Ecto neural progenitor cell (in vitro differentiated cells): ENCODE data around the gene KPNB1.

Source experiments
- DNase-seq: peaks from one replicate; pipeline ENCODE4 v3.0.0-alpha.2; 2018; ENCODE audit warnings: low spot score

Gene KPNB1

DNA sequence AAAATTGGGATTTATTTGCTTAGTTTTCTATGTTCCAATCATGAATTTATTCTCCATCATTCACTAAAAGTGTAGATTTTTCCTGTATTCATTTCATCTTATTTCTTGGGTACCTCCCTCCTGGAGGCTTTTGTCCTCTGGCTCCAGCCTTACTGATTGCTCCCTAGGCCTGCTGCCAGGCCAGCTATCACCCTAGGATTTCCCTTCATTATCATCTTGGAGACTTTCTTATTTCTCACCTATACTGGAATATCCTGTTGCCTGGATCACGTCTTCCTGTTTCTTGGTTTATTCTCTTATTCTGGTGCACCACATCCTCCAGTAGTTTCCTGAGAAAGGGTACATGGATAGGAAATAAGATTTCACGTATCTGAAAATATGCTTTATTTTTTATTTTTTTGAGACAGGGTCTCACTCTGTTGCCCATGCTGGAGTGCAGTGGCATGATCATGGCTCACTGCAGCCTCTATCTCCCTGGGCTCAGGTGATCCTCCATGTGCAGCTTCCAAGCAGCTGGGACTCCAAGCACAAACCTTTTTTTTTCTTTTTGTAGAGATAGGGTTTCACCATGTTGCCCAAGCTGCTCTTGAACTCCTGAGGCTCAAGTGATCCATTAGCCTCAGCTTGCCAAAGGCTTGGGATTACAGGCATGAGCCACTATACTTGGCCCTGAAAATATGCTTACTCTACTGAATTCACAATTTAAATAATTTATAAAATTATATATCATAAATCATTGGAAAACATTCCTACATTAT is 13.3 kb upstream of the KPNB1 start:
- DNase-seq = no peak

DNA sequence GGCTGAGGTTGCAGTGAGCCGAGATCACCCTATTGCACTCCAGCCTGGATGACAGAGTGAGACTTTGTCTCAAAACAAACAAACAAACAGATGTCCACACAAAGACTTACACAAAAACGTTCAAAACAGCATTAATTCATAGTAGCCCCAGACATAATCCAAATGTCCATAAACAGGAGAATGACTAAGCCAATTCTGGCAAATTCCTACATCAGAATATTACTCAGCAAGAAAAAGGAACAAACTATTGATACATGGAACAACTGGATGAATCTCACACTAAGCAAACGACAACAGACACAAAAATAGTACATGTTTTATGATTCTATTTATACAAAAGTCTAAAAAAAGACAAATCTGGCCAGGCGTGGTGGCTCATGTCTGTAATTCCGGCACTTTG is 10.8 kb upstream of the KPNB1 start:
- DNase-seq = no peak

DNA sequence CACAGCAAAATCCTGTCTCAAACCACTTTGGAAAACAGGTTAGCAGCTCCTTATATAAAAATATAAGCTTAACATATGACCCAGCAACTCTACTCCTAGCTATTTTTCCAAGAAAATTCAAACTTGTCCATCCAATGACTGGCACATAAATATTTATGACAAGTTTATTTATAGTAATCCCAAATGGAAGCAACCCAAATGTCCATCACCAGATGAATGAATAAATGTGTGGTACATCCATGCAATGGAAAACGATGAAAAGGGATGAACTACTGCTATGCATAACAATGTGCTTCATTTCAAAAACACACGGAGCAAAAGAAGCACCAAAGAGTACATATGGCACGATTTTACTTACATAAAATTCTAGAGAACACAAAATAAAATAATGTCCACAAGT is 9.6 kb upstream of the KPNB1 start:
- DNase-seq = no peak

DNA sequence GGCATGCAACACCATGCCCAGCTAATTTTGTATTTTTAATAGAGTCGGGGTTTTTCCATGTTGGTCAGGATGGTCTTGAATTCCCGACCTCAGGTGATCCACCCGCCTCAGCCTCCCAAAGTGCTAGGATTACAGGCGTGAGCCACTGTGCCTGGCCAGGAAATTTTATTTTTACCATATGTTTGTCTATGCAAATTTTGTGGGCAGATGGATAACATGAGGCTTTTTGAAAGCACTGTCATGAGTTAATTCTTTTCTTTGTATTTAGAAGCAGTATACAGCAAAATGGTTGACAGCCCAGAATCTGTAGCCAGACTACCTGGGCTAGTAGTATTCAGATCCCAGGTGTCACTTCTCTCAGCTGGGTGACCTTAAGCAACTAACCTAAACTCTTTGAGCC is 8.5 kb upstream of the KPNB1 start:
- no peak for DNase-seq

DNA sequence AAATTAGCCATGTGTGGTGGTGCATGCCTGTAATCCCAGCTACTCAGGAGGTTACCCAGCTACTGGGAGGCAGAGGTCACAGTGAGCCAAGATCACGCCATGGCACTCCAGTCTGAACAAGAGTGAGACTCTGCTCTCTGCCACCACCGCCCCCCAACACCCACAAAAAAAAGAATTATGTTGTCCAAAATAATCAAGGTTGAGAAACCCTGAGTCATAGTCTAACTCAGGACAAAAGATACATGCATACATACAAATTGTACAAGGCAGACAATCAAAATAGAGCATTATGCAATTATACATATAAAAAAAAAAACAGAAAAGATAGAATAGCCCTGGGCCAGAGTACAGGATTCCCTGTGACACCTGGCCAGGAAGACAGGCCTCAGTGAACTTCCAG is 6.6 kb upstream of the KPNB1 start:
- DNase-seq = no peak

DNA sequence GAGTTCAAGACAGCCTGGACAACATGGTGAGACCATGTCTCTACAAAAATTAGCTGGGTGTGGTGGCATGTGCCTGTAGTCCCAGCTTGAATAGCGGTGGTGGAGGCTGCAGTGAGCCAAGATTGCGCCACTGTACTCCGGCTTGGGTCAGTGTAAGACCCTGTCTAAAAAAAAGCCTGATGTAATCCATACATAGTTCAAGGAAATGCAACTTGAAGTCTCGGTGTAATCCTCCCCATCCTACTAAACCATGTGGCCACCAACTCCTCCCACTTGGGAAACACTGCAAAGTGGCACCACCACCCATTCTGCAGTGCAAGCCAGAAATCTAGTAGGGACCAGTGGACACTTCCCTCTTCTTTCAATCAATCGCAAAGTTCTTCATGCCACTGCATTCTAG is 5.4 kb upstream of the KPNB1 start:
- DNase-seq = no peak

DNA sequence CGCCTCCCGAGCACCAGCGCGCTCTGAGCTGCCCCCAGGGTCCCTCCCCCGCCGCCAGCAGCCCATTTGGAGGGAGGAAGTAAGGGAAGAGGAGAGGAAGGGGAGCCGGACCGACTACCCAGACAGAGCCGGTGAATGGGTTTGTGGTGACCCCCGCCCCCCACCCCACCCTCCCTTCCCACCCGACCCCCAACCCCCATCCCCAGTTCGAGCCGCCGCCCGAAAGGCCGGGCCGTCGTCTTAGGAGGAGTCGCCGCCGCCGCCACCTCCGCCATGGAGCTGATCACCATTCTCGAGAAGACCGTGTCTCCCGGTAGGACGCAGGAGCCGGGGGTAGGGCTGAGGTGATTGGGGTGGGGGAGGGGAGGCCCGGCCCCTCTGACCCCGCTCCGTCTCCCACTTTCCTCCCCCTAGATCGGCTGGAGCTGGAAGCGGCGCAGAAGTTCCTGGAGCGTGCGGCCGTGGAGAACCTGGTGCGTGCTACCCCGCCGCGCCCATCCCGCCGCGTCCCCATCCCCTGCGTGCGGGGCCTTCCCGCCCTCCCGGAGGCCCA is 329 bp downstream of the KPNB1 start:
- DNase-seq = no peak

DNA sequence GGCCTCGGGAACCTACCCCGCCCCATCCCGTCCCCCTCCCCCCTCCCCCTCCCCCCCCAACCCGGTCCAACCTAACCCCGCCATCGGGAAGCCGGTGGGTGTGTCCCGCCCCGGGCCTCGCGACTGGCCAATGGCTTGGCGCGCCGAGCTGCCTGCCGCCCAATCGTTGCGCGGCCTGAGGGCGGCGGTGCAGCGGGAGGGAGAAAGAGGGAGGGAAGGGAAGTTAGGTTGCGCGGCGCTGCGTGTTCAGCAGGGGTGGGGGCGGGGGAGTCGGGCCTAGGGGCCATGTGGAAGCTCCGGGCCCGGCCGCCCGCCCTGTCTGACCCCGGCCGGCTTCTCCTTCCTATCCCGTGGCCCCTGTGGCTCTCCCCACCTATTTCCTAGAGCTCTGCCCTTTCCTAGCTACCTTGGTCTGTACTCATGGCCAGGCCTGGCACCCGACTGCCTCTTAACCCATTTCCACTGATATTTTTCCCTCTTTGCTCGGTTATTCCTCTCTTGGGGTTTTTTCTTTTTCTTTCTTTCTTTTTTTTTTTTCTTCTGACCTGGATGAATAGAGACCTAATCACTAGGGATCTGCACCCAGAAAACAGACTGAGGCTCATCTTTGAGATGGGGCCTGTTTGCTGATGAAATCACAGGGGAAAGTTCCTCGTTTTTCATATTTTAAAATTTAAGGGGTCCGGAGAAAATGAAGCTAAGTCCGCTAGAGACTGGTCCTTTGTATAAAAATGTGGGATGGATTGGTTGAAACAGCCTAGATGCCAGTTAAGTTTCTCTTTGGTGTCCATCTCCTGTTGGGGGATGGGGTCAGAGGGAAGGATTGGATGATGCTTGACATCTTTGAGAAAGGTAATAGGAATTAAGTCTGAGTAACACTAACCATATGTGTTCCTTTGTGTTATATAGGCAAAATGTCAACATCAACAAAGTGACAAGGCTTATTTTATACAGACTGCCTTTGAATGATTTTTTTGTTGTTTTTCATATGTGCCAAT is 1.1 kb downstream of the KPNB1 start:
- peak; percentile 99 for DNase-seq

DNA sequence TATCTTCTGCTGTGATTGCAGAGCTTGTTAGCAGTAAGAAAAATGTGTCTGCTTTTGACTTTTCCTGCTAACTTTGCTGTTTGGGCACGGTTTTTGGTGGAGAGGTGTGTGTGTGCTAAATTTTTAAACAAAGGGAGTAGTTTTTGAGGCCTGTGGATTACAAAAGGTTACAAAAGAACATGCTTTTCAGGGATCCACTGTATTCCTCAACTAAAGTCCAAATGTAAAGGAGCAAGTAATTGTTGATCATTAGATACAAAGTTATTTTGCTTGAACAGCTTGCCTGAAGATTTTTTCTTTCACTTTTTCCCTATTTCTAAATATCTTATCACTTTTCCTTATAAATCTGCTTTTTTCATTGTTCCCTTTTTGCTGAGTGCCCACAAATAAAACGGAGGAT is 2.0 kb downstream of the KPNB1 start:
- DNase-seq = no peak

DNA sequence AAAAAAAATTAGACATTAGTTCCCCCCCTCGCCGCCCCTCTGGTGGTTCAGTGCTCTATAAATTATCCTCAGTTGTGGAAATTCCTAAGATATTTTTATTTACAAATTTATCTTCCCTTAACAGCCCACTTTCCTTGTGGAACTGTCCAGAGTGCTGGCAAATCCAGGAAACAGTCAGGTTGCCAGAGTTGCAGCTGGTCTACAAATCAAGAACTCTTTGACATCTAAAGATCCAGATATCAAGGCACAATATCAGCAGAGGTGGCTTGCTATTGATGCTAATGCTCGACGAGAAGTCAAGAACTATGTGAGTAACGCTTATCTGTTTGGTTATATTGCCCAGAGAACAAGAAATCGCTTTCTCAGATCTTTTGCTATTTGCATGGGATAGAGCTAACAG is 2.9 kb downstream of the KPNB1 start:
- DNase-seq = no peak

DNA sequence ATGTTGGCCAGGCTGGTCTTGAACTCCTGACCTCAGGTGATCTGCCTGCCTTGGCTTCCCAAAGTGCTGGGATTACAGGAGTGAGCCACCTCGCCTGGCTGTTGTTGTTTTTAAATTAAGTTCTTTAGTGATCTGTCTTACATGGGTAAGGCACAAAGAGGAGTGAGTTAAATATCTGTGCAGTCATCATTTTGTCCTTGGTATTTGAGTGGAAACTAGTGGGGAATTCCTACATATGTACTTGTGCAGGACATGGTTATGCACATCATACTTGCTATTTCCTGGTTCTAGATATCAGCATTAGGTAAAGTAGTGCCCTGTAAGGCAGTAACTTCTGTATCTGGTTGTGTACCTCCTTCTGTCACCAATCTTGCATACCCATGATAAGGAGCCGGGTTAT is 3.7 kb downstream of the KPNB1 start:
- no peak for DNase-seq

DNA sequence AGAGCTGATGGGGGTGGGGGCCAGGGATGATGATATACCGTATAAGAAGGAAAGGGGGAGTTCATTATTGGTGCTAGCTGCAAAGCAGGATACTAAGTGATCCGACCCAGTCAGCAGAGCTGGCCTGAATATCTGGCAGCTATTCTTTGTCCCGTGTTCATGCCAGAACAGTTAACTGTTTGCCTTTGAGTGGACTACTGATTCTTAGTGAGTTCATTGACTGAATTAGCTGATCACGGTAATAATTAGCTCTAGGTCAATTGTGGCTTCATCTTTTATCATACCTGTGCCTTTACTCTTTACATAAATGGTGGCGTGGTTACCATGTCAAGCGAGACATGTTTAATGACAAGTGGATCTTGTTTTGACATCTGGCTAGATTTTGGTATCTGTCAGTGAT is 5.3 kb downstream of the KPNB1 start:
- DNase-seq = no peak

DNA sequence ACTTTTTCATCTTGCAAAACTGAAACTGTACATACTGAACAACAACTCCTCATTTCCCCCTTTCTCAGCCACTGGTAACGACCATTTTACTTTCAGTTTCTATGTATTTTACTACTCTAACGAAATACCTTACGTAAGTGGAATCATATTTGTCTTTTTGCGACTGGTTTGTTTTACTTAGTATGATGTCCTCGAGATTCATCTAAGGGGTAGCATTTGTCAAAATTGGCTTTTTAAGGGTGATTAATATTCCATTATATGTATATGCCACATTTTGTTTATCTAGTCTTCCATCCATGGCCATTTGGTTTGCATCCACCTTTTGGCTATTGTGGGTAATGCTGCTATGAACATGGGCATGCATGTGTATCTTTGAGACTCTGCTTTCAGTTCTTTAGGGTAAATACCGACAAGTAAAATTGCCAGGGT is 10.4 kb downstream of the KPNB1 start:
- no peak for DNase-seq

DNA sequence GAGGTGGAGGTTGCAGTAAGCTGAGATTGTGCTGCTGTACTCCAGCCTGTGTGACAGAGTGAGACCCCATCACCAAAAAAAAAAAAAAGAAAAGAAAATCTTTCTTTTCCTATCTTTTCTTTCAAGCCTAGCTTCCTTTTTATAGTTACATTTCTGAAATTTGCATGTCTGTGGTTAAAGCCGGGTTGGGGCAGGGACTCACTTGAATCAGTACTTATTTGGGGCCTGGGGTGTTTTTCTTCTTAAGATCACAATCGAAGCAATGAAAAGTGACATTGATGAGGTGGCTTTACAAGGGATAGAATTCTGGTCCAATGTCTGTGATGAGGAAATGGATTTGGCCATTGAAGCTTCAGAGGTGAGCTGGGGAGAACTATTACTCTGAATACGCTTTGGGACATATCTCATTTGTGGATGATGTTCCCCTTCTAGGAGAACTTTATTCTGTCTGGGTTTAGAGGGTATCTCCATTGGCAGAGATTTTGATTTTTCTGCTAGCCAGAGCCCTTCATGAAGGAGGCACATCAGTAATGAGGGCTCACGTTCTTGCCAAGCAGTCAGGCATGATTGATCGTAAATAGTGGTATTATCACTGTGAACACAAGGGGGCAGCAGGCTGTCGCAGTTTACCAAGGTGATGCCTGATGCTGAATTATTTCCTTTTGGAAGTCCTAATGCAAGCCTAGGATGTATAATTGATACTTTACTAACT is 14.3 kb downstream of the KPNB1 start:
- peak; percentile 74 for DNase-seq

DNA sequence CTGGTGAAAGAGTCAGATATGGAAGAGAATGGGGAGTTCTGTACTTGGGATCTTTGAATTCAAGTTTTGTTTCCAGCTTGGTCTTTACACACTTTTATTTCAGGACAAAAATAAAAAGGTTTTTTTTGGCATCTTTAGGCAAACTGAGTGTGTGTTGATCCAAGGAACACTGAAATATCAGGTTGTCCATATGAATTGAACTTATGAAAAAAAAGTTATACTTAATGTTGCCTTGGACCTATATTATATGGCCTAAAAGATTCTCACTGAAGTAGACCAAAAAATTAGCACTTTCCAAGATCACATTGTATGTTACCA is 14.9 kb downstream of the KPNB1 start:
- DNase-seq = no peak

DNA sequence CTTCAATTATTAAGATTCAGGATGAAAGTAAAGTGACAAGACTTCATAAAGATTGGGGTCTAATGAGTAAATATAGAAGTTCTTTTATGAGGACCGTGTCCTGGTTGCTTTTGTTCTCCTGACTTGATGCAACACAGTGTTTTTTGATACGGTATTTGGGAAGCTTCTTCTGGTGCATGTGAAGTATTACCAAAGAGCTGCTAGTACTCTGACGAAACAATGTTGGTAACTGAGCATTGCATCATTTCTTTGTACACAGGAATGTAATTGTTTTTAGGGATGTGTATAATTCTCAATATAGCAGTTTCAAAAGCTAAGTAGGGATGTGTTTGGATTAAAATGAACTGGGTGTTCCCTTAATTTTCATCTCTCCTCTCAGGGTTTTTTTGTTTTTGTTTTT is 15.9 kb downstream of the KPNB1 start:
- no peak for DNase-seq

DNA sequence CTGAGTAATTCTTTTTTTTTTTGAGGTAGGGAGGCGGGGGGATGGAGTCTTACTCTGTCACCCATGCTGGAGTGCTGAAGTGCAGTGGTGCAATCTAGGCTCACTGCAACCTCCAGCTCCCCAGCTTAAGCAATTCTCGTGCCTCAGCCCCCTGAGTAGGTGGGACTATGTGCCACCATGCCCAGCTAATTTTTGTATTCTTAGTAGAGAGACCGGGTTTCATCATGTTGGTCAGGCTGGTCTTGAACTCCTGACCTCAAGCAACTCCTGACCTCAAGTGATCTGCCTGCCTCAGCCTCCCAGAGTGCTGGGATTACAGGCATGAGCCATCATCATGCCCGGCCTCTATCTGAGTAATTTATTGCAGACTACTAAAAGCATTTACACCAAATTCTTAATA is 19.4 kb downstream of the KPNB1 start:
- no peak for DNase-seq

DNA sequence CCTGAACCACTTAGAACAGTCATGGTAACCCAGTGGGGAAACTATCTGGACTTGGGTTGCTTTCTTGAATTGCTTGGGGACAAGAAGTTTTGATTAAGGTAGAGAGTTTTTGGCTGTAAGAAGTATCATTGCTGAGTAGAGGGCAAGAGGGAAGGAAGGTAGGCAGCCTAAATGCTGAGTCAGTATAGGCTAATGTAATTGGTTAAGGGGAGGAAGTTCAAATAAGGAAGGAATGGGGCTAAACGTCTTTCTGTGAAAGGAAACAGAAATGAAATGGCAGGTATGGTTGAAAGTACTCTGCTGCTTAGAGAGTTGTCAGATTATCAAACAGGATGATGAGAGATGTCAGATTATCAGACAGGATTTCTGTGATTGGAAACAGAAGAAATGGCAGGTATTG is 20.3 kb downstream of the KPNB1 start:
- DNase-seq = no peak

DNA sequence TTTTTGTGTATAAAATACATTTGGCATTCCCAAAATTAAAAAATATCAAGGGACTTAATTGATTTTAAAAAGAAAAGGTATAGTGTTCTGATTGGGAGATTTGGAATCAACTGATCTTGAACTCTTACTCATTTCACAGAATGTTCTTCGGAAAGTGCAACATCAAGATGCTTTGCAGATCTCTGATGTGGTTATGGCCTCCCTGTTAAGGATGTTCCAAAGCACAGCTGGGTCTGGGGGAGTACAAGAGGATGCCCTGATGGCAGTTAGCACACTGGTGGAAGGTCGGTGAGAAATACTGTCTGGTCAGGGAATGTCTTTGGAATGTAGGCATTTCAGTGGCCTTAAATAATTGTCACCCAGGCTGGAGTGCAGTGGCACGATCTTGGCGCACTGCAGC is 24.8 kb downstream of the KPNB1 start:
- DNase-seq = no peak

DNA sequence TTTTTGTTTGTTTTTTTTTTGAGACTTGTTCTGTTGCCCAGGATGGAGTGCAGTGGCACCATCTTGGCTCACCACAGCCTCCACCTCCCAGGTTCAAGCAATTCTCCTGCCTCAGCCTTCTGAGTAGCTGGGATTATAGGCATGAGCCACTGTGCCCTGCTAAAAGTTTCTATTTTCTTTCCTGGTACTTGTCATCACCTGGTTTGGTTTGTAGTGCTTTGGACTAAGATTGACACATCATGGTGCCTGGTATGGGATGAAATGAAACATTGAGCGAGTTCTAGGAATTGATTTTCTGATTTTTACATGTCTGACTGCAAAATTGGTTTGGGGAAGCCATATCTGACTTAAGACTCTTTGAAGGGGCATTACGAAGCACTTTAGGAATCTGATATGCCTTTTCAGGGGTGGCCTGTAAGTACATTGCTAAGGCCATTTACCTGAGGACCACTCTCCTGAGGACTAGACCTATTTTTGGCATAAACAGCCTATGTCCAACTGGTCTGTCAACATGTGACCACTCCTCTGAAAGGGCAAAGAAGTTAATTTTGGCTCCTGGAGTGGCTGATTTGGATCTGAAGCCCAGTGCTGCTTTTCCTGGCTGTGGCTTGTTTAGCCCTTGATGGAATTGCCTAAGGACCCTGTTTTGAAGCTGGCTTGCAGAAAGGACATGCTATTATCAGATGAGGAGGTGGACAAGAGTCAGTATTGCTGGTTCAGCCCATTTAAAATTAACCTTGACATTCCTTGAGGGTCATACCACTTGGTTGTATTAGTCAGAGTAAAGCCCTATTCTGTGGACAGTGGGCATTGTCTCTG is 25.9 kb downstream of the KPNB1 start:
- no peak for DNase-seq

DNA sequence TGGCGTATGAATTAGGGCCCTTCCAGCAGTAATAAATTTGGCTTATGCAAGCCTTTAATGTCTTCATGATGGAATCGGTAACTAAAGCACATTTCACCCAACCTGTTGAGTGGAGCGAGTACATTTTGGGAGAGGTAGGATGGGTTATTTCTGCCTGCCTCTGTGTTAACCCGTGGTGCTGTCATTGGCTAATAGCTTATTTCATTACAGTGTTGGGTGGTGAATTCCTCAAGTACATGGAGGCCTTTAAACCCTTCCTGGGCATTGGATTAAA is 26.4 kb downstream of the KPNB1 start:
- DNase-seq = no peak
